Small intestine (tissue), 7 donors: ENCODE measurements around the gene PNN. TPM values are rescaled to one million over a fixed set of nuclear protein-coding genes. Genes with fewer than 3 reads are reported as not detected.

ENCODE experiments used
- DNase-seq, 2 donors: peaks; one replicate each; pipeline versions ENCODE4 v3.0.0 to v3.0.0-alpha.2; 2013
- FAIRE-seq: peaks from 2 replicates; lab custom pipeline; 2012; peaks lifted over from hg19 to GRCh38; lab: Jason Lieb, UNC
- H3K27ac ChIP-seq, 3 donors: one replicate each; pipeline ENCODE4 v1.5.1; 2013; ENCODE audit warnings: low read length in 2 of 3, mild to moderate bottlenecking in 2 of 3, control low read depth in 1 of 3, inconsistent platforms in 1 of 3, low read depth in 1 of 3, moderate library complexity in 1 of 3
- H3K27me3 ChIP-seq, 3 donors: one replicate each; pipeline ENCODE4 v1.6.1; 2013; ENCODE audit warnings: low read length in 3 of 3, inconsistent platforms in 1 of 3; ENCODE audit not compliant: control insufficient read depth in 3 of 3, insufficient read depth in 3 of 3
- H3K36me3 ChIP-seq, 3 donors: one replicate each; pipeline ENCODE4 v1.6.1; 2013; ENCODE audit warnings: low read length in 3 of 3, inconsistent platforms in 1 of 3, low read depth in 1 of 3, mild to moderate bottlenecking in 1 of 3, moderate library complexity in 1 of 3; ENCODE audit not compliant: control insufficient read depth in 3 of 3, insufficient read depth in 2 of 3
- H3K4me1 ChIP-seq, 3 donors: one replicate each; pipeline ENCODE4 v1.6.1; 2013; ENCODE audit warnings: low read length in 2 of 3, inconsistent platforms in 1 of 3, low read depth in 1 of 3, mild to moderate bottlenecking in 1 of 3, moderate library complexity in 1 of 3; ENCODE audit not compliant: control insufficient read depth in 3 of 3, insufficient read depth in 2 of 3
- H3K4me3 ChIP-seq, 3 donors: one replicate each; pipeline ENCODE4 v1.5.1; 2013; ENCODE audit warnings: low read length in 3 of 3, control low read depth in 1 of 3, inconsistent platforms in 1 of 3, low read depth in 1 of 3, mild to moderate bottlenecking in 1 of 3, moderate library complexity in 1 of 3
- H3K9me3 ChIP-seq, 2 donors: one replicate each; pipeline ENCODE4 v1.6.1; 2013; ENCODE audit warnings: low read depth in 1 of 2, low read length in 1 of 2; ENCODE audit not compliant: control insufficient read depth in 2 of 2, insufficient read depth in 1 of 2
- WGBS, 3 donors: extraction: QIAGEN DNeasy Blood & Tissue Kit; methylation state at CpG; one replicate each; pipeline ENCODE4 v1.1.7; 2013; 5-methylcytosine and 5-hydroxymethylcytosine counted together
- polyA plus RNA-seq, 4 donors: library from polyadenylated mRNA; stranded (reverse) in 3 of 4; unstranded in 1 of 4; fragments of 200-250 nt in 3 of 4; fragments of 120-200 nt in 1 of 4; gene quantifications; one replicate each; pipeline versions ENCODE4 v1.2.1 to v1.2.3, GENCODE V29; 2013
- donor health status: healthy with polysubstance abuse.
- donor health status: control.
- donor health status: control.
- donor health status: Bipolar disorder and iron deficiency.
- donor health status: healthy.

Gene PNN
- polyA plus RNA-seq, 4 donors, result 21.1 to 129 (median 29.2) TPM

GRCh38 chr14:39175445-39176262 lies 600 bp downstream of the PNN start:
- WGBS, 3 donors, result 0 to 1% (median 1%) methylated on average over 27 to 36 of the region's 36 CpGs
- peak overlapping the region; percentile 76 to 98 (median 91) for H3K4me3 ChIP-seq
- DNase-seq, result peak in 1 of 2 donors; percentile 42
- H3K4me1 ChIP-seq, result peaks cover 0 to 9% (median 8%) of the 10 kb centered on the region in 3 donors
- no peak for FAIRE-seq
- H3K27me3 ChIP-seq, result no peaks in the 10 kb centered on the region
- peak overlapping the region; percentile 84 to 95 (median 87) for H3K27ac ChIP-seq
- H3K36me3 ChIP-seq, result peaks cover 13 to 26% (median 14%) of the 10 kb centered on the region in 3 donors
- H3K9me3 ChIP-seq, result no peaks in the 10 kb centered on the region

GRCh38 chr14:39176263-39177167 lies 1.5 kb downstream of the PNN start:
- no peak for DNase-seq
- FAIRE-seq, result no peak
- peak overlapping the region in 2 of 3 donors; percentile 91 to 98 for H3K4me3 ChIP-seq
- WGBS, 3 donors, result 55 to 64% (median 55%) methylated on average over 5 of the region's 5 CpGs
- no peaks in the 10 kb centered on the region for H3K9me3 ChIP-seq
- peak overlapping the region in 1 of 3 donors; percentile 84 for H3K27ac ChIP-seq
- peaks cover 15 to 31% (median 20%) of the 10 kb centered on the region in 3 donors for H3K36me3 ChIP-seq
- no peaks in the 10 kb centered on the region for H3K27me3 ChIP-seq
- peaks cover 0 to 4% (median 4%) of the 10 kb centered on the region in 3 donors for H3K4me1 ChIP-seq

- Histone ChIP-seq H3K27me3 (no peaks in the 10 kb centered on the region), H3K4me3 (no peak overlapping the region), H3K9me3 (no peaks in the 10 kb centered on the region), H3K27ac (no peak overlapping the region), H3K36me3 (peaks cover 17 to 31% (median 23%) of the 10 kb centered on the region in 3 donors), H3K4me1 (peaks cover 0 to 4% (median 4%) of the 10 kb centered on the region in 3 donors)
- 86 to 92% (median 91%) methylated on average over 9 of the region's 9 CpGs for WGBS, 3 donors
- DNase-seq, result no peak
- FAIRE-seq, result no peak
These were observed 2.1 kb downstream of the PNN start for GRCh38 chr14:39177168-39177545.

- FAIRE-seq (no peak), DNase-seq (no peak)
- H3K9me3 ChIP-seq, result no peaks in the 10 kb centered on the region
- H3K4me1 ChIP-seq, result peaks cover 0 to 4% (median 4%) of the 10 kb centered on the region in 3 donors
- H3K27me3 ChIP-seq, result no peaks in the 10 kb centered on the region
- H3K36me3 ChIP-seq, result peaks cover 19 to 36% (median 23%) of the 10 kb centered on the region in 3 donors
- no peak overlapping the region for H3K27ac ChIP-seq
- WGBS, 3 donors, result 97% methylated on average over 6 of the region's 6 CpGs
- no peak overlapping the region for H3K4me3 ChIP-seq
These were observed 4.0 kb downstream of the PNN start for GRCh38 chr14:39179042-39179441.

- DNase-seq (no peak), FAIRE-seq (no peak)
- Histone ChIP-seq H3K27me3 (no peaks in the 10 kb centered on the region), H3K9me3 (no peaks in the 10 kb centered on the region), H3K36me3 (peaks cover 19 to 44% (median 25%) of the 10 kb centered on the region in 3 donors), H3K27ac (no peak overlapping the region), H3K4me1 (peaks cover 0 to 8% (median 4%) of the 10 kb centered on the region in 3 donors), H3K4me3 (no peak overlapping the region)
- WGBS, 3 donors, result 85 to 88% (median 86%) methylated on average over 5 of the region's 5 CpGs
These were observed 5.5 kb downstream of the PNN start for GRCh38 chr14:39180553-39180952.

- WGBS, 3 donors, result 90 to 94% (median 93%) methylated on average over 7 of the region's 7 CpGs
- Histone ChIP-seq H3K9me3 (no peaks in the 10 kb centered on the region), H3K4me3 (no peak overlapping the region), H3K36me3 (peaks cover 19 to 44% (median 25%) of the 10 kb centered on the region in 3 donors), H3K27ac (no peak overlapping the region), H3K4me1 (peaks cover 0 to 12% (median 4%) of the 10 kb centered on the region in 3 donors), H3K27me3 (no peaks in the 10 kb centered on the region)
- DNase-seq (no peak), FAIRE-seq (no peak)
These were observed 6.1 kb downstream of the PNN start for GRCh38 chr14:39181026-39181692.

GRCh38 chr14:39181693-39182047 lies 6.6 kb downstream of the PNN start:
- DNase-seq (no peak), FAIRE-seq (no peak)
- Histone ChIP-seq H3K4me3 (no peak overlapping the region), H3K9me3 (no peaks in the 10 kb centered on the region), H3K27me3 (no peaks in the 10 kb centered on the region), H3K36me3 (peaks cover 19 to 44% (median 25%) of the 10 kb centered on the region in 3 donors), H3K27ac (no peak overlapping the region), H3K4me1 (peaks cover 0 to 8% (median 4%) of the 10 kb centered on the region in 3 donors)
- 80 to 84% (median 81%) methylated on average over 5 of the region's 5 CpGs for WGBS, 3 donors
